Activated T-cell treated with anti-CD3 and anti-CD28 coated beads for 1 hour (primary cell): ENCODE measurements around the gene ARPC5L.
"Not testable (repeated sequence)": the region's sequence is repeated elsewhere in the genome, so short reads cannot be mapped to it uniquely, and the experiment has no call there.

ENCODE experiments used
- DNase-seq: peaks from one replicate; pipeline ENCODE4 v3.0.0-alpha.2; 2020; ENCODE audit warnings: low read depth

Gene ARPC5L

GRCh38 chr9:124861342-124862229 is at the start of gene ARPC5L, which contains the start of gene RPL35:
Gene ARPC5L, plus strand, starts transcription at chr9:124862130. Its CDS starts 7,161 bp downstream, at chr9:124869291.
Gene RPL35, minus strand, starts transcription at chr9:124861957. Its CDS starts 45 bp downstream, at chr9:124861912.
- DNase-seq: peak; percentile 94

GRCh38 chr9:124812441-124812876 is 49.5 kb upstream of the ARPC5L start:
- no peak for DNase-seq

- DNase-seq: no peak
Observed at GRCh38 chr9:124813041-124813440, 48.9 kb upstream of the ARPC5L start.

- DNase-seq: no peak
Observed at GRCh38 chr9:124813501-124814163, 48.3 kb upstream of the ARPC5L start.

GRCh38 chr9:124814164-124814535 is 47.8 kb upstream of the ARPC5L start:
- no peak for DNase-seq

- DNase-seq: no peak
Observed at GRCh38 chr9:124815601-124816000, 46.3 kb upstream of the ARPC5L start.

GRCh38 chr9:124818431-124819281 is 43.3 kb upstream of the ARPC5L start:
- no peak for DNase-seq

- DNase-seq: no peak
Observed at GRCh38 chr9:124820698-124821623, 41.0 kb upstream of the ARPC5L start.

- DNase-seq: no peak
Observed at GRCh38 chr9:124828489-124829333, 33.2 kb upstream of the ARPC5L start.

GRCh38 chr9:124829334-124829669 is 32.6 kb upstream of the ARPC5L start:
- no peak for DNase-seq

- no peak for DNase-seq
Observed at GRCh38 chr9:124830593-124830992, 31.3 kb upstream of the ARPC5L start.

- DNase-seq: no peak
Observed at GRCh38 chr9:124831642-124832364, 30.1 kb upstream of the ARPC5L start.

GRCh38 chr9:124834591-124834990 is 27.3 kb upstream of the ARPC5L start:
- DNase-seq: no peak

GRCh38 chr9:124835026-124835557 is 26.8 kb upstream of the ARPC5L start:
- DNase-seq: no peak

GRCh38 chr9:124838132-124838531 is 23.8 kb upstream of the ARPC5L start:
- DNase-seq: not testable (repeated sequence)

GRCh38 chr9:124838567-124839275 is 23.2 kb upstream of the ARPC5L start:
- DNase-seq: not testable (repeated sequence)

GRCh38 chr9:124839612-124840299 is 22.2 kb upstream of the ARPC5L start:
- DNase-seq: no peak

- DNase-seq: no peak
Observed at GRCh38 chr9:124840300-124840833, 21.6 kb upstream of the ARPC5L start.
